GM23248 (cell line): ENCODE results near the gene HMGN2. TPM values are rescaled to one million over a fixed set of nuclear protein-coding genes. Genes with fewer than 3 reads are reported as not detected.

Source experiments
- DNase-seq: peaks from one replicate; pipeline ENCODE4 v3.0.0-alpha.2; 2015
- H2AFZ ChIP-seq: fragments of 200-600 bp; sonication (generic); 2 replicates; pipeline ENCODE4 v1.6.1; 2016; ENCODE audit warnings: antibody characterized with exemption
- H3F3A ChIP-seq: fragments of 200-600 bp; sonication (generic); 2 replicates; pipeline ENCODE4 v1.6.1; 2016; ENCODE audit warnings: mild to moderate bottlenecking, antibody characterized with exemption, mixed run types; ENCODE audit not compliant: insufficient read depth
- H3K27ac ChIP-seq: fragments of 200-600 bp; sonication (generic); 2 replicates; pipeline ENCODE4 v1.5.1; 2016; ENCODE audit warnings: mild to moderate bottlenecking
- H3K27me3 ChIP-seq: fragments of 200-600 bp; sonication (generic); replicated peaks from 2 replicates; pipeline ENCODE4 v1.6.1; 2016; ENCODE audit warnings: mild to moderate bottlenecking; ENCODE audit not compliant: insufficient read depth
- H3K36me3 ChIP-seq: fragments of 200-600 bp; sonication (generic); 2 replicates; pipeline ENCODE4 v1.6.1; 2016; ENCODE audit warnings: low read depth, mild to moderate bottlenecking
- H3K4me1 ChIP-seq: fragments of 200-600 bp; sonication (generic); 2 replicates; pipeline ENCODE4 v1.6.1; 2016; ENCODE audit warnings: mild to moderate bottlenecking; ENCODE audit not compliant: insufficient read depth
- H3K4me2 ChIP-seq: fragments of 200-600 bp; sonication (generic); one replicate; pipeline ENCODE4 v1.6.1; 2016; ENCODE audit warnings: mild to moderate bottlenecking; ENCODE audit not compliant: unreplicated experiment
- H3K4me3 ChIP-seq: fragments of 200-600 bp; sonication (generic); 2 replicates; pipeline ENCODE4 v1.5.1; 2016; ENCODE audit warnings: mild to moderate bottlenecking
- H3K79me2 ChIP-seq: fragments of 200-600 bp; sonication (generic); 2 replicates; pipeline ENCODE4 v1.6.1; 2016; ENCODE audit warnings: mild to moderate bottlenecking; ENCODE audit not compliant: insufficient read depth
- H3K9ac ChIP-seq: fragments of 200-600 bp; sonication (generic); 2 replicates; pipeline ENCODE4 v1.6.1; 2016; ENCODE audit warnings: mild to moderate bottlenecking
- H3K9me2 ChIP-seq: fragments of 200-600 bp; sonication (generic); 2 replicates; pipeline ENCODE4 v1.6.1; 2016; ENCODE audit warnings: mixed run types, mild to moderate bottlenecking, moderate library complexity; ENCODE audit not compliant: insufficient read depth
- H3K9me3 ChIP-seq: fragments of 200-600 bp; sonication (generic); one replicate; pipeline ENCODE4 v1.6.1; 2017; ENCODE audit warnings: low read depth
- H4K20me1 ChIP-seq: fragments of 200-600 bp; sonication (generic); 2 replicates; pipeline ENCODE4 v1.6.0; 2016; ENCODE audit not compliant: insufficient read depth
- EZH2 ChIP-seq: fragments of 200-600 bp; sonication (generic); IDR thresholded peaks from 2 replicates; pipeline ENCODE4 v1.6.1; 2018; ENCODE audit warnings: antibody characterized with exemption, mild to moderate bottlenecking; ENCODE audit not compliant: insufficient read depth, poor library complexity, severe bottlenecking
- EZH2phosphoT487 ChIP-seq: fragments of 200-600 bp; sonication (generic); IDR thresholded peaks from 2 replicates; pipeline ENCODE4 v1.6.1; 2018; ENCODE audit warnings: antibody characterized with exemption, moderate library complexity, mild to moderate bottlenecking, low read depth; ENCODE audit not compliant: insufficient read depth
- WGBS, 2 experiments: methylation state at CpG; one replicate each; pipeline ENCODE4 v1.1.6; 2015 to 2017; ENCODE audit warnings: low lambda C conversion rate in 2 of 2, low coverage in 1 of 2; ENCODE audit errors: missing lambda C conversion rate in 2 of 2; 5-methylcytosine and 5-hydroxymethylcytosine counted together
- in situ Hi-C: fragments of 300-500 bp; cut with MboI; formaldehyde crosslinking; loops from 2 replicates; pipeline ENCODE4 v1.15.0; 2020
- polyA plus RNA-seq: library from polyadenylated mRNA; unstranded; fragments of >200 nt; fragmentation: Nextera tagmentation; extraction: Ambion mirVana; gene quantifications from 2 replicates; pipeline ENCODE4 v1.2.1, GENCODE V29; 2016
- total RNA-seq: library from RNA; depleted of rRNA; stranded (reverse); fragments of >200 nt; shearing (Covaris generic); gene quantifications from 2 replicates; pipeline ENCODE4 v1.2.3, GENCODE V29; 2014

Gene HMGN2
- total and polyA plus RNA-seq, 2 experiments from 2014 or later: 216 to 669 TPM

GRCh38 chr1:26478159-26478558 is 5.9 kb downstream of the HMGN2 start:
- no peak for TF ChIP-seq EZH2phosphoT487
- TF ChIP-seq EZH2: no peak
- H3K9ac ChIP-seq: no peak overlapping the region
- no peak for DNase-seq
- in situ Hi-C loops: no loop called here
- H4K20me1 ChIP-seq: 0 out of 2 replicates have a peak, but pooled peaks cover 16% of the 10 kb centered on the region
- no peak overlapping the region for H3K27ac ChIP-seq
- 82 to 85% methylated on average over 3 of the region's 3 CpGs for WGBS, 2 experiments
- H3K4me3 ChIP-seq: no peak overlapping the region
- no peaks in the 10 kb centered on the region for H3K9me2 ChIP-seq
- peaks cover 39% of the 10 kb centered on the region for H3K36me3 ChIP-seq
- peaks cover 34% of the 10 kb centered on the region for H3F3A ChIP-seq
- H3K4me1 ChIP-seq: peaks cover 26% of the 10 kb centered on the region
- no peaks in the 10 kb centered on the region for H3K27me3 ChIP-seq
- no peak overlapping the region for H2AFZ ChIP-seq
- no peak overlapping the region for H3K4me2 ChIP-seq
- no peaks in the 10 kb centered on the region for H3K9me3 ChIP-seq
- peaks cover 21% of the 10 kb centered on the region for H3K79me2 ChIP-seq

- peaks cover 31% of the 10 kb centered on the region for H3K36me3 ChIP-seq
- no peak overlapping the region for H3K27ac ChIP-seq
- H2AFZ ChIP-seq: no peak overlapping the region
- peaks cover 13% of the 10 kb centered on the region for H3K79me2 ChIP-seq
- H3K4me3 ChIP-seq: no peak overlapping the region
- H3F3A ChIP-seq: peaks cover 34% of the 10 kb centered on the region
- H3K27me3 ChIP-seq: no peaks in the 10 kb centered on the region
- H3K4me2 ChIP-seq: no peak overlapping the region
- no peak for TF ChIP-seq EZH2
- 0 out of 2 replicates have a peak, but pooled peaks cover 8% of the 10 kb centered on the region for H4K20me1 ChIP-seq
- in situ Hi-C loops: no loop called here
- no peaks in the 10 kb centered on the region for H3K9me3 ChIP-seq
- no peaks in the 10 kb centered on the region for H3K9me2 ChIP-seq
- WGBS, 2 experiments: 98 to 99% methylated on average over 6 of the region's 6 CpGs
- peaks cover 26% of the 10 kb centered on the region for H3K4me1 ChIP-seq
- no peak for DNase-seq
- no peak overlapping the region for H3K9ac ChIP-seq
Measured at GRCh38 chr1:26478988-26479387, 6.7 kb downstream of the HMGN2 start.

- TF ChIP-seq EZH2 (no peak), EZH2phosphoT487 (no peak)
- H4K20me1 ChIP-seq: no peaks in the 10 kb centered on the region
- no peaks in the 10 kb centered on the region for H3K9me3 ChIP-seq
- H3K36me3 ChIP-seq: 0 out of 2 replicates have a peak, but pooled peaks cover 3% of the 10 kb centered on the region
- no peak overlapping the region for H3K9ac ChIP-seq
- peak overlapping the region; percentile 30 for H3K27ac ChIP-seq
- H3K79me2 ChIP-seq: no peaks in the 10 kb centered on the region
- no peaks in the 10 kb centered on the region for H3K9me2 ChIP-seq
- no peaks in the 10 kb centered on the region for H3K27me3 ChIP-seq
- peak; percentile 56 for DNase-seq
- H3K4me2 ChIP-seq: no peak overlapping the region
- peaks cover 22% of the 10 kb centered on the region for H3K4me1 ChIP-seq
- peaks cover 9% of the 10 kb centered on the region; the same call in 1 of the 2 replicates for H3F3A ChIP-seq
- in situ Hi-C loops: no loop called here
- no peak overlapping the region for H2AFZ ChIP-seq
- 54 to 55% methylated on average over 2 of the region's 2 CpGs for WGBS, 2 experiments
- no peak overlapping the region for H3K4me3 ChIP-seq
Measured at GRCh38 chr1:26482921-26483320, 10.7 kb downstream of the HMGN2 start.

GRCh38 chr1:26483980-26484379 is 11.7 kb downstream of the HMGN2 start:
- peaks cover 22% of the 10 kb centered on the region for H3K4me1 ChIP-seq
- H3K36me3 ChIP-seq: 0 out of 2 replicates have a peak, but pooled peaks cover 3% of the 10 kb centered on the region
- no peaks in the 10 kb centered on the region for H3K9me2 ChIP-seq
- peak; percentile 48 for DNase-seq
- no peak for TF ChIP-seq EZH2
- no peak for TF ChIP-seq EZH2phosphoT487
- no peak overlapping the region for H3K4me3 ChIP-seq
- H3F3A ChIP-seq: peaks cover 9% of the 10 kb centered on the region; the same call in 1 of the 2 replicates
- H3K27me3 ChIP-seq: no peaks in the 10 kb centered on the region
- H2AFZ ChIP-seq: no peak overlapping the region
- H3K79me2 ChIP-seq: no peaks in the 10 kb centered on the region
- no peaks in the 10 kb centered on the region for H4K20me1 ChIP-seq
- H3K27ac ChIP-seq: no peak overlapping the region
- in situ Hi-C loops: no loop called here
- WGBS, 2 experiments: 42 to 57% methylated on average over 2 of the region's 2 CpGs
- H3K9ac ChIP-seq: no peak overlapping the region
- H3K9me3 ChIP-seq: no peaks in the 10 kb centered on the region
- no peak overlapping the region for H3K4me2 ChIP-seq

GRCh38 chr1:26490155-26490554 is 17.9 kb downstream of the HMGN2 start:
- Histone ChIP-seq H3K4me3 (no peak overlapping the region), H3K27ac (no peak overlapping the region), H4K20me1 (no peaks in the 10 kb centered on the region), H3F3A (no peaks in the 10 kb centered on the region), H3K4me1 (no peaks in the 10 kb centered on the region), H2AFZ (no peak overlapping the region), H3K27me3 (no peaks in the 10 kb centered on the region), H3K9me3 (no peaks in the 10 kb centered on the region), H3K9ac (no peak overlapping the region), H3K4me2 (no peak overlapping the region), H3K9me2 (no peaks in the 10 kb centered on the region), H3K79me2 (no peaks in the 10 kb centered on the region), H3K36me3 (no peaks in the 10 kb centered on the region)
- in situ Hi-C loops: no loop called here
- no peak for TF ChIP-seq EZH2
- TF ChIP-seq EZH2phosphoT487: no peak
- DNase-seq: no peak
- WGBS, 2 experiments: 75 to 86% methylated on average over 4 of the region's 4 CpGs
